ENCODE measurements around the gene ADD3.
"Not testable (repeated sequence)": the region's sequence is repeated elsewhere in the genome, so short reads cannot be mapped to it uniquely, and the experiment has no call there.

DNA sequence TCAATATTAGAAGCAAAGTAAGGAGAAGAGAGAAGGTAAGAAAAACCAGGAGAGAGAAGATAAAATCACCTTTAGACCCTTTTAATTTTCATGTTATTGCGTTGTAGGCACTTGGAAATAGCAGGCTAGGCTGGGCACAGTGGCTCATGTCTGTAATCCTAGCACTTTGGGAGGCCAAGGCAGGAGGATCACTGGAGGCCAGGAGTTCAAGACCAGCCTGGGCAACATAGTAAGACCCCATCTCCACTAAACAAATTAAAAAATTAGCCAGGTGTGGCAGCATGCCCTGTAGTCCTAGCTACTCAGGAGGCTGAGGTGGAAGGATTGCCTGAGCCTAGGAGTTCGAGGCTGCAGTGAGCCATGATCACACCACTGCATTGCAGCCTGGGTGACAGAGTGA lies 106.9 kb downstream of the ADD3 start:
- not testable (repeated sequence) for TF ChIP-seq ZNF654 (tag by site-specific recombination; IDR thresholded peaks at IDR 0.05; ENCODE audit: low read depth); ZNF24 (tag by site-specific recombination; IDR thresholded peaks at IDR 0.05); MYNN (tag by site-specific recombination; IDR thresholded peaks at IDR 0.05; ENCODE audit: borderline replicate concordance); ZBTB48 (tag by site-specific recombination; IDR thresholded peaks at IDR 0.05); ZNF707 (tag by site-specific recombination; IDR thresholded peaks at IDR 0.05)
- TF ChIP-seq, protein P1, sequence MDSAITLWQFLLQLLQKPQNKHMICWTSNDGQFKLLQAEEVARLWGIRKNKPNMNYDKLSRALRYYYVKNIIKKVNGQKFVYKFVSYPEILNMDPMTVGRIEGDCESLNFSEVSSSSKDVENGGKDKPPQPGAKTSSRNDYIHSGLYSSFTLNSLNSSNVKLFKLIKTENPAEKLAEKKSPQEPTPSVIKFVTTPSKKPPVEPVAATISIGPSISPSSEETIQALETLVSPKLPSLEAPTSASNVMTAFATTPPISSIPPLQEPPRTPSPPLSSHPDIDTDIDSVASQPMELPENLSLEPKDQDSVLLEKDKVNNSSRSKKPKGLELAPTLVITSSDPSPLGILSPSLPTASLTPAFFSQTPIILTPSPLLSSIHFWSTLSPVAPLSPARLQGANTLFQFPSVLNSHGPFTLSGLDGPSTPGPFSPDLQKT (IDR thresholded peaks at IDR 0.05; ENCODE audit: borderline replicate concordance, low read depth, low read length): not testable (repeated sequence)

Measured in HEK293 (cell line).